KOPT-K1 (cell line): ENCODE data around the gene IGF2BP3.
A peak's percentile ranks its signal among the peaks of the same experiment; 100 is the strongest.
"Not testable (repeated sequence)": the region's sequence is repeated elsewhere in the genome, so short reads cannot be mapped to it uniquely, and the experiment has no call there.

ENCODE experiments used
- H3K27ac ChIP-seq: fragments of 200-600 bp; sonication (generic); 2 replicates; pipeline ENCODE4 v1.5.1; 2016; ENCODE audit warnings: antibody characterized with exemption, mild to moderate bottlenecking, low read depth, low read length; ENCODE audit not compliant: poor library complexity, severe bottlenecking
- H3K36me3 ChIP-seq: fragments of 200-600 bp; sonication (generic); 2 replicates; pipeline ENCODE4 v1.5.1; 2017; ENCODE audit warnings: antibody characterized with exemption, mild to moderate bottlenecking, low read length, moderate library complexity; ENCODE audit not compliant: insufficient read depth
- H3K9me3 ChIP-seq: fragments of 200-600 bp; sonication (generic); 2 replicates; pipeline ENCODE4 v1.5.1; 2017; ENCODE audit warnings: antibody characterized with exemption, low read length, mild to moderate bottlenecking; ENCODE audit not compliant: insufficient read depth, poor library complexity, severe bottlenecking

Gene IGF2BP3

GRCh38 chr7:23335136-23335535 lies 135.2 kb downstream of the IGF2BP3 start:
- Histone ChIP-seq H3K27ac (no peak overlapping the region), H3K36me3 (no peaks in the 10 kb centered on the region), H3K9me3 (no peaks in the 10 kb centered on the region)

- Histone ChIP-seq H3K9me3 (no peaks in the 10 kb centered on the region), H3K36me3 (no peaks in the 10 kb centered on the region), H3K27ac (no peak overlapping the region)
Observed at GRCh38 chr7:23334482-23335056, 135.7 kb downstream of the IGF2BP3 start.

GRCh38 chr7:23333671-23334246 lies 136.5 kb downstream of the IGF2BP3 start:
- H3K27ac ChIP-seq = no peak overlapping the region
- no peaks in the 10 kb centered on the region for H3K9me3 ChIP-seq
- H3K36me3 ChIP-seq = no peaks in the 10 kb centered on the region

GRCh38 chr7:23332910-23333612 lies 137.2 kb downstream of the IGF2BP3 start:
- Histone ChIP-seq H3K36me3 (no peaks in the 10 kb centered on the region), H3K9me3 (no peaks in the 10 kb centered on the region), H3K27ac (no peak overlapping the region)

GRCh38 chr7:23332193-23332592 lies 138.1 kb downstream of the IGF2BP3 start:
- Histone ChIP-seq H3K9me3 (no peaks in the 10 kb centered on the region), H3K27ac (no peak overlapping the region), H3K36me3 (no peaks in the 10 kb centered on the region)

GRCh38 chr7:23331132-23331531 lies 139.2 kb downstream of the IGF2BP3 start:
- Histone ChIP-seq H3K27ac (no peak overlapping the region), H3K36me3 (no peaks in the 10 kb centered on the region), H3K9me3 (no peaks in the 10 kb centered on the region)

- H3K27ac ChIP-seq = no peak overlapping the region
- no peaks in the 10 kb centered on the region for H3K9me3 ChIP-seq
- H3K36me3 ChIP-seq = peaks cover 17% of the 10 kb centered on the region
Observed at GRCh38 chr7:23315366-23315765, 154.9 kb downstream of the IGF2BP3 start.

- H3K36me3 ChIP-seq = peaks cover 49% of the 10 kb centered on the region
- not testable (repeated sequence) for H3K27ac ChIP-seq, H3K9me3 ChIP-seq
Observed at GRCh38 chr7:23312141-23312540, 158.2 kb downstream of the IGF2BP3 start.

- H3K9me3 ChIP-seq = no peaks in the 10 kb centered on the region
- peaks cover 82% of the 10 kb centered on the region for H3K36me3 ChIP-seq
- H3K27ac ChIP-seq = no peak overlapping the region
Observed at GRCh38 chr7:23308754-23309153, 161.5 kb downstream of the IGF2BP3 start.

GRCh38 chr7:23306936-23307521 lies 163.3 kb downstream of the IGF2BP3 start:
- peaks cover 90% of the 10 kb centered on the region for H3K36me3 ChIP-seq
- no peak overlapping the region for H3K27ac ChIP-seq
- no peaks in the 10 kb centered on the region for H3K9me3 ChIP-seq

- peak overlapping the region; percentile 68 for H3K27ac ChIP-seq
- H3K36me3 ChIP-seq = peaks cover 31% of the 10 kb centered on the region
Observed at GRCh38 chr7:23299770-23300300, 170.5 kb downstream of the IGF2BP3 start.

GRCh38 chr7:23298885-23299769 lies 171.2 kb downstream of the IGF2BP3 start, which contains the start of gene MALSU1:
Gene MALSU1, plus strand, starts transcription at chr7:23299339. Its CDS starts 14 bp downstream, at chr7:23299353.
- H3K9me3 ChIP-seq = no peaks in the 10 kb centered on the region
- H3K36me3 ChIP-seq = peaks cover 24% of the 10 kb centered on the region
- H3K27ac ChIP-seq = peak within 1 kb of the TSS; percentile 68

More at GRCh38 chr7:23299770-23300300, 170.5 kb downstream of the IGF2BP3 start:
- H3K9me3 ChIP-seq = no peaks in the 10 kb centered on the region

GRCh38 chr7:23298141-23298881 lies 172.0 kb downstream of the IGF2BP3 start:
- Histone ChIP-seq H3K9me3 (no peaks in the 10 kb centered on the region), H3K36me3 (peaks cover 20% of the 10 kb centered on the region), H3K27ac (peak overlapping the region; percentile 68)

GRCh38 chr7:23295401-23295697 lies 174.9 kb downstream of the IGF2BP3 start:
- Histone ChIP-seq H3K27ac (no peak overlapping the region), H3K36me3 (no peaks in the 10 kb centered on the region), H3K9me3 (no peaks in the 10 kb centered on the region)
